NB4 (cell line): ENCODE measurements around the gene PIEZO2.

Source experiments
- MYC ChIP-seq: IDR thresholded peaks from 2 replicates; pipeline ENCODE4 v1.6.1; 2011; ENCODE audit warnings: low read depth, low read length
- POLR2A ChIP-seq: IDR thresholded peaks from 2 replicates; pipeline ENCODE4 v1.6.1; 2011; ENCODE audit warnings: mild to moderate bottlenecking; ENCODE audit not compliant: insufficient read length; ENCODE audit errors: extremely low read depth
- TF ChIP-seq, protein P1 (sequence below): IDR thresholded peaks from one replicate; pipeline ENCODE4 v1.5.1; 2012; ENCODE audit warnings: low read depth, low read length

GRCh38 chr18:10985689-10986088 is 163.7 kb downstream of the PIEZO2 start:
- TF ChIP-seq MYC (no peak), POLR2A (no peak)
- TF ChIP-seq, protein P1, sequence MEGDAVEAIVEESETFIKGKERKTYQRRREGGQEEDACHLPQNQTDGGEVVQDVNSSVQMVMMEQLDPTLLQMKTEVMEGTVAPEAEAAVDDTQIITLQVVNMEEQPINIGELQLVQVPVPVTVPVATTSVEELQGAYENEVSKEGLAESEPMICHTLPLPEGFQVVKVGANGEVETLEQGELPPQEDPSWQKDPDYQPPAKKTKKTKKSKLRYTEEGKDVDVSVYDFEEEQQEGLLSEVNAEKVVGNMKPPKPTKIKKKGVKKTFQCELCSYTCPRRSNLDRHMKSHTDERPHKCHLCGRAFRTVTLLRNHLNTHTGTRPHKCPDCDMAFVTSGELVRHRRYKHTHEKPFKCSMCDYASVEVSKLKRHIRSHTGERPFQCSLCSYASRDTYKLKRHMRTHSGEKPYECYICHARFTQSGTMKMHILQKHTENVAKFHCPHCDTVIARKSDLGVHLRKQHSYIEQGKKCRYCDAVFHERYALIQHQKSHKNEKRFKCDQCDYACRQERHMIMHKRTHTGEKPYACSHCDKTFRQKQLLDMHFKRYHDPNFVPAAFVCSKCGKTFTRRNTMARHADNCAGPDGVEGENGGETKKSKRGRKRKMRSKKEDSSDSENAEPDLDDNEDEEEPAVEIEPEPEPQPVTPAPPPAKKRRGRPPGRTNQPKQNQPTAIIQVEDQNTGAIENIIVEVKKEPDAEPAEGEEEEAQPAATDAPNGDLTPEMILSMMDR, result no peak
